Esophagus squamous epithelium (tissue), 4 donors: ENCODE measurements around the gene ERG28.

Source experiments
- POLR2A ChIP-seq, 4 donors: fragments of 450-650 bp; IDR thresholded peaks; one replicate each; pipeline ENCODE4 v1.6.1; 2017; ENCODE audit warnings: antibody characterized with exemption in 4 of 4, mild to moderate bottlenecking in 4 of 4, moderate library complexity in 3 of 4
- TF ChIP-seq, protein P1 (sequence below), 6 experiments: fragments of 450-650 bp in 4 of 6; fragments of 200-600 bp in 2 of 6; sonication (generic) in 2 of 6; IDR thresholded peaks; one replicate each; pipeline ENCODE4 v1.5.1; 2016 to 2019; ENCODE audit warnings: antibody characterized with exemption in 6 of 6, mild to moderate bottlenecking in 4 of 6, moderate library complexity in 4 of 6

GRCh38 chr14:75703467-75703866 lies 42.8 kb upstream of the ERG28 start:
- TF ChIP-seq, protein P1, sequence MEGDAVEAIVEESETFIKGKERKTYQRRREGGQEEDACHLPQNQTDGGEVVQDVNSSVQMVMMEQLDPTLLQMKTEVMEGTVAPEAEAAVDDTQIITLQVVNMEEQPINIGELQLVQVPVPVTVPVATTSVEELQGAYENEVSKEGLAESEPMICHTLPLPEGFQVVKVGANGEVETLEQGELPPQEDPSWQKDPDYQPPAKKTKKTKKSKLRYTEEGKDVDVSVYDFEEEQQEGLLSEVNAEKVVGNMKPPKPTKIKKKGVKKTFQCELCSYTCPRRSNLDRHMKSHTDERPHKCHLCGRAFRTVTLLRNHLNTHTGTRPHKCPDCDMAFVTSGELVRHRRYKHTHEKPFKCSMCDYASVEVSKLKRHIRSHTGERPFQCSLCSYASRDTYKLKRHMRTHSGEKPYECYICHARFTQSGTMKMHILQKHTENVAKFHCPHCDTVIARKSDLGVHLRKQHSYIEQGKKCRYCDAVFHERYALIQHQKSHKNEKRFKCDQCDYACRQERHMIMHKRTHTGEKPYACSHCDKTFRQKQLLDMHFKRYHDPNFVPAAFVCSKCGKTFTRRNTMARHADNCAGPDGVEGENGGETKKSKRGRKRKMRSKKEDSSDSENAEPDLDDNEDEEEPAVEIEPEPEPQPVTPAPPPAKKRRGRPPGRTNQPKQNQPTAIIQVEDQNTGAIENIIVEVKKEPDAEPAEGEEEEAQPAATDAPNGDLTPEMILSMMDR (IDR thresholded peaks at IDR 0.05), result no peak
- TF ChIP-seq POLR2A (IDR thresholded peaks at IDR 0.05), result no peak
